GM19035 (cell line): Measurements from ENCODE around the gene KCNH2.

Source experiments
- ATAC-seq: cut with Tn5 transposase; IDR thresholded peaks from one replicate; pipeline ENCODE4 v1.9.1; 2021; ENCODE audit not compliant: unreplicated experiment

The KCNH2 gene

DNA sequence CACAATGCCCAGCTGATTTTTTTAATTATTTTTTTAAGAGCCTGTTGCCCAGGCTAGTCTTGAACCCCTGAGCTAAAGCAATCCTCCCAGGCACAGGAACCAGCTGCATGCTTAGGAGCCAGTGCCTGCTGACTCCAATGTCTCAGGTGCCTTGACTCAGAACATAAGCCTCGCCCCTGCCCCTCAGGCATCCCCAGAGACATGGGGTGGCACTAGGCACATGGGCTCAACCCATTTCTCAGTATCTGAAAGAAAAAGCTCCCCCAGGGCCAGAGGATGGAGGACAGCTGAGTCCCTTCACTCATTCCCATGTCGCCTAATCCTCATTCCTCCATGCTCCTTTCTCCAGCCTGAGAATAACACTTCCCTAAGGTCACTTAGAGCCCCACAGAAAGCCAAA, 39.1 kb downstream of the KCNH2 start:
- ATAC-seq: no peak

DNA sequence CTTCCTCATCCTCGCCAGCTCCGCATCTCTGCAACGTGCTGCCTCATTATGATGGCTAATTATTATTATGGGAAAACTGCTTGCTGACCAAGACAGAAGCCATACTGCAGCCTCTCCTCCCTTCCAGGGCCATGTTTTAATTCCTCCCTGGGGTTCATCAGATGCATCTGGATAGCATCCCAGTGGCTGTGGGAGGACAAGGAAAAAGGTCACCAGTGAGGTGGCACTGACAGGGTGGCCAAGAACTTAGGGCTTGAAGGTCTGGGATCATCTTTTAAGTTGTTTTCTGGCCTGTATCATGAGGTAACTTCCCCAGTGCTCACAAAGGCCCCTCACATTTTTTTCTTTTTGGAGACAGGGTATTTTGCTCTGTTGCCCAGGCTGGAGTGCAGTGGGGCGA, 39.6 kb downstream of the KCNH2 start:
- ATAC-seq: no peak

DNA sequence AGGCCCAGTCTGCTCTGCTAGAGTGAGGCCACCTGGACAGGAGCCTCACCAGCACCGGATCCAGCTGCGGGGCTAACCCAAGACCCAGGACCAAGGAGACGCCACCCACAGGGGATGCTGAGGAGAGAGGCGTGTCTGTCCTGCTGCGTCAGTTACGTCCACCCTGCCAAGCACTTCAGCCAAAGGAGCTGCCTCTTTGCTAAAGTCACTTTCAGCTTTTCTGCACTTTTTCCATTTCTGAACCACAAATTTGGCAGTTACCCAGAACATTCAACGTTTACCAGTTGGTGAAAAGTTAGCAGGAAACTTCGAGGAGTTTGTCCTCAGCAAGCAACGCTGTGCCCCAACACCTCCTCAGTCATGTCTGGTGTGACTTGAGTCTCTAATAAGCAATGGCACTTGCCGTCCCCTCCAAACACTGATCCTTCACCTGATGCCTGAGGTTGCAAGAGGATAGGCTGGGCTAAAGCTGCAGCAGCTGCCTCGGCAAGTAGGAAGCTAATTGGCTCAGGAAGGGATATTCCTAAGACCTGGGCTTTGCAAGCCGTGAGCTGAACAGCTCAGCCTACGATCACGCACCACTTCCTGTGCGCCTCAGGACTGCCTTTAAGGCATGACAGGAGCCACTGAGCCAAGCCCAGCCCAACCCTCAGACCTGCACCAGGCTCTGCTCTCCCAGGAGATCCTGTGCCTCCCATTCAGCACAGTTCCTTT, 40.1 kb downstream of the KCNH2 start:
- no peak for ATAC-seq

DNA sequence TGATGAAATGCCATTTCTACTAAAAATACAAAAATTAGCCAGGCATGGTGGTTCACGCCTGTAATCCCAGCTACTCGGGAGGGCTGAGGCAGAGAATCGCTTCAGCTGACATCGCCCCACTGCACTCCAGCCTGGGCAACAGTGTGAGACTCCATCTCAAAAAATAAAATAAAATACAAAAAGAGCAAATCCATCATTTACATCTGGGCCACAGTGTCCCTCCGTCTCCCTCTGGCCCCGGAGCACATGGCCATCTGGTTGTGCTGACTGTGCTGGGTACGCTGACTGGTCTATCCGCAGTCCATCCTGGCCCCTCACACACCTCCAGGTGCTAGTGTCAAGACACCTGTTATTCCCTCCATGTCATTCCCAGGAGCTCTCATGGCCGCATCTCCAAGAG, 42.1 kb downstream of the KCNH2 start:
- no peak for ATAC-seq

DNA sequence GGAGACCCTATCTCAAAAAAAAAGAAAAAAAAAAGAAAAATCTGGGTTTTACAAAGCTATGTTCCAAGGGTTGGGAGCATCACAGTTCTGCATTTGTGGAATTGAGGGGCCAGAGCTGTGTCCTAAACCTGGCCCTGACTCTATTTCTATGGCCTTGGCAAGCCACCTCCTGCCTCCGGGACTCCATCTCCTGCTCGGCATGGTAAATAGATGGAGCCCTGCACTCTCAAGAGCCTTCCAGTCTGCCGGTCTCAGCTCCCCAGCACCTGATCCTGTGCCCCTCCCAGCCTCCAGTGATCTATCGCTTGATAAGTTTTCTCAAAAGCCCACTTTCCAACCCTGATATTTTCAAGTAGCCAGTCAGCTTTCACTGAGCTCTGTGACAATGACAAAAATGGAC, 43.0 kb downstream of the KCNH2 start:
- ATAC-seq: no peak

DNA sequence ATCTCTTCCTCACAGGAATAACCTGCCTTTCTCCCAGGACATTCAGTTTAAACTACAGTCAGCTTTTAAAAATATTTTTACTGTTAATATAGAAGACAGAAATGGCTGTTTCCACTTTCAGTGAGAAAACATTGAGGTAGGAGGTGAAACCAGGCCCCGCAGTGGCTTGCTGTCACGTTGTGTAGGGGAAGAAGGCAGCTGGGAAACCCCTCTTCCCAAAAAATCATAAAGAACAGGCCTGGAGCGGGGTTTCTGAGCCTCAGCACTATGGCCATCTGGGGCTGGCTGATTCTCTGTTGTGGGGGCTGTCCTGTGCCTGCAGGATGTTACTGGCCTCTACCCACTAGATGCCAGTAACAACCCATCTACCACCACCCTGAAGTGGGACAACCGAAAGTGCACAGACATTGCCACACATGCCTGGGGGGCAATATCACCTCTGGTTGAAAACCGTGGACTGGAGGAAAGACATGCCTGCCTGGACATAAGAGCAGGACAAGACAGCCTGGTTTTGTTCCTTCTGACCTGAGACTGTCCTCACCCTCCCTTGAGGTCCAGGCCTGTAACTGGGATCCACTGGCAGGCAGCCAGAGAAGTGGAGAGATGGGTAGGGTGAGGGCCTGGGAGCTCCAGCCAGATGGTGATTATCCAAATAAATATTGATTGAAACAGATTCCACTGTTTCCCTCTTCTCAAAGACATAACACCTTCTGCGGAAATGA, 43.9 kb downstream of the KCNH2 start:
- no peak for ATAC-seq

DNA sequence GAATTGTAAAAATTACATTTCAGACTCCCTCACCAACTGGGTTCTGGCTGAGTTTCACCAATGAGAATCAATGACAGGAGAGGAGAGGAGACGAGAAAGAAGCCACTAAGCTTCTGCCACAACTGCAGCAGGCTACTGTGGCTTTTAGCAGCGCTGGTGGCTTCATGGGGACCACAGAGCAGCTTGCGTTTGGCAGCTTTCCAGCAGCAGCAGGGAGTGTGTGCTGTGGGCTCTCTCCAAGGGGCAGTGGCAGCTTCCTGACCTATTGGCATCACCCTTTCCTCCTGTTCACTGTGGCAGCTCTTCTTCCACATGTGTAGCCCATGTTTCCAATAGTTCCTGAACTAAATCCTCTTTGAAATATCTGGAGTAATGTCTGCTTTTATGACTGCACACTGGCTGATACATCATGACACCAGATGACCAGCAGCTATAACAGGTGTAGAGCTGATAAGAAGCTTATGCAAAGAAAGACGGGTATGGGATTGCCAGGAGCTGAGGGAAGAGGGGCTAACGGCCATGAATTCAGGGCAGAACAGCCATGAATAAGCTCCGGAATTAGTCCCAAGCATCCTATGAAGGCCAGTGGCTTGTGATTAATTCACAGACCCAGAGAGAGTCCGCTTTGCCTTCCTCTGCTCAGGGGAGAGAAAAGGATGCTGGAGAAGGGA, 46.8 kb downstream of the KCNH2 start:
- ATAC-seq: no peak

DNA sequence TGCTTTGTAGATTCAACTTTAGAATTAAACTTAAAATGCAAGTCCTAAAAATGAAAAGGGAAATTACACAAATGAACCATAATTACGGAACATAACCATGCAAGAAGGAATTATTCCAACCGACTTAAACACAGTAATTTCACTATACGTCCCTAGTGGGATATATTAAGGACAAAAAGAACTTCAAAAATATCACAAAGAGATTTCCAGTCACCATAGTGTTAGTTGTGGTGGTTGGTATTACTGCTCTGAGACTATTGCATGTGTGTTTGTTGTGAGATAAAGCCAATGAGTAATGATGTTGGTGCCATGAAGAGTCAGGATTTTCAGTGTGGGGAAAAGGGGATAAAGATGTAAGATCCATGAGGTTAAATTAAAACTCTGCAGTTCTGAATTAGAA, 49.6 kb downstream of the KCNH2 start:
- ATAC-seq: no peak

DNA sequence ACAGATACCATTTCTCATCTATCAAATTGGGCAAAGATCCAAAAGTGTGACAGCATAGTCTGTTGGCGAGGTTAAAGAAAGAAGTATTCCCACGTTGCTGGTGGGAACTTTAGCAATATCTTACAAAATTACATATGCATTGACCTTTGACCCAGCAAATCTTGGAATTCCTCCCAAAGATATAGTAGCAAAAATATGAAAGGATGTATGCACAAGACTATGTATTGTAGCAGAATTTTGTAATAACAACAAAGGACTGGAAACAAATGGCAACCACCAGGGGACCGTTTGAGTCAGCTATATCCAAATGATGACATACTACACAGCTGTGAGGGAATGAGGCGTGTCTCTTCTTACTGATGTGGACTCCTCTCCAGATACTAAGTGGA, 50.2 kb downstream of the KCNH2 start:
- no peak for ATAC-seq

DNA sequence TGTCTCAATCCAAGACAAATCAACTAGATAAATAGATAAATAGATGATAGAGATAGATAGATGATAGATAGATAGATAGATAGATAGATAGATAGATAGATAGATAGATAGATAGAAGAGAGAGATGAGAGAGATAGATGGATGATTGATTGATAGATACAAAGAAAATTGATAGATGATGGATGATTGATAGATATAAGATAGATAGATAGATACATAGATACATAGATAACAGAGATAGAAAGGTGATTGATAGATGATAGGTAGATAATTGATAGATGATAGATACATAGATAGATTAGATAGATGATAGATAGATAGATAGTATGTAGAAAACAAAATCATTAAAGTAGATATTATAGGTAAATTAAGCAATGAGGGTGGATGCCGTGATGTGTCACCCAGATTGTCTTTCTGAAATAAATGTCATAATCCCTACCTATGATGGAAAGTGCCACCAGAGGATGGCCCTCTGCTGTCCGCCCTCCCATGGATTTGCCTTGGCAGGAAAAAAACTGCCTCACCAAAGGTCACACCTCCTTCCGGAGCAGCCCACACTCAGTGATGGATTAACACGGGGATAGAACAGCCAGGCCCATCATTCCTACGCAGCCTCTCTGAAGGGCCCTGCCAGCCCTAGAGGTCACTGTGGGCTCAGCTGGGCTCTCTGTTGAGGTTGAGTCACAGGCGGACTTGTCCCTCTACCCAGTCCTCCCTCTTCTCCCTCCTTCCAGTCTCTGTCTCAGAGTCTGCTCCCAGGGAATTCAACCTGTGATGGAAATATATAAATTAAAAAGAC, 50.8 kb downstream of the KCNH2 start:
- ATAC-seq: no peak

DNA sequence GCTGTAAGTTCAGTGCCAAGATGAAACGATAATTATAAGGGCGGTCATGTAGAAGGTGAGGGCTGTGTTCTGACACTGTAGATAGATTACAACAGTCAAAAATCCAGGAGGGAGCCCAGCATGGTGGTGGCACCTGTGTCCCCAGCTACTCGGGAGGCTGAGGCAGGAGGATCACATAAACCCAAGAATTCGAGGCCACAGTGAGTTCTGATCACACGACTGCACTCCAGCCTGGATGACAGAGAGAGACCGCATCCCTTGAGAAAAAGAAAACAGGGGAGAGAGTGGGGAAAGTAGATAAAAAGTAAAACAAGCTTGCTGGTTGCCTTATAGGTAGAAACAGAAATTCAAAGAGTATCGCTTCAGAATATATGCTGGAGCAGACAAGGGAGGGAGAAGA, 52.1 kb downstream of the KCNH2 start:
- ATAC-seq: no peak

DNA sequence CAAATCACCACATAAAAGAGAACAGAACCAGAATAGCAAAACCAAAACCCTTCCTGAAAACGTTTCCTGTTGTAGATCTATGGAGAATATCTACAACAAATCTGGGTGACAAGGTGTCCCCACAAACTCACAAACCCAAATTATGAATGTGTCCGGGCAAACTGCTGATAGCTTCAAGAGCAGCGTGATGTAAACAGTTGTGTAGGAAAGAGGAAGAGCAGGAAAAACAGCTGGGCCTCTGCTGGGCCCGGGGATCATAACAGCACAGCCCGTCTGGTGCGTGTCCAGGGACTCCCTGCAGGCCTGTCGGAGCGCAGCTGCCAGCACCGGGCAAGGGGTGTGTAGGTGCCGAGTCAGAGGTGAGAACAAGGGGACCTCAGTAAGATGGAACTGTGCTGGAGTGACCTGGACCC, 53.7 kb downstream of the KCNH2 start:
- ATAC-seq: no peak

DNA sequence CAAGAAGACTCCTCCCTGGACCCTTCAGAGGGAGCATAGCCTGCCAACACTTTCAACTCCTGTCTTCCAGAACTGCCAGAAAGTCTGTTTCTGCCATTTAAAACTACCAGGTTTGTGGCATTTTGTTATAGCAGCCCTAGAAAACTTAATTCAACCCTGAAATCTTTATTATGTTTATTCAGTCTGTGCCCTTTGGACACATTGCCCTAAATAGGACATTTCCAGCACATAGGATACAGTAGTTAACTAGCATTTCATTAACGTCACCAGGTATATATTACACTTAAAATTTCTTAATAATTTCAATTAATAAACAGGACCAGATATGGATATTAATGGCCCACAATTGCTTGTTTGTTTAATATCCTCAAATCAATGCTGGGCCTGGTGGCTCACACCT, 54.3 kb downstream of the KCNH2 start:
- no peak for ATAC-seq

DNA sequence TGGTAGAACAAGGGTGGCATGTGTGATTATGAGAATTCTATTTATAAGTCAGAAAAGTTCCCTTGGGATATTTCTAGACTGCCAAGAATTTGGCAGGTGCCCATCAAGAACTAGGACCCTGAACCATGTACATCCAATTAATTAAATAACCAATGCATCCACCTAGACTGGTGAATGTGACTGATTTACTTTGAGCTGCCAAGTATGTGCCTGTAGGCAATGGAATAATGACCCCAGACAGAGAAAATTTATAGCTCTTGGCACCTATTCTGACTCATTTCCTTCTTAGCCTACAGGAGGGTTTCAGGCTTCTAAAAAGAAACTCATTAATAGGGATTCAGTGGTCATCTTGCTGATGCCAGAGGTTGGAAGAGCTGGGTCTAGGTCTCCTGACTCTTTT, 54.9 kb downstream of the KCNH2 start:
- ATAC-seq: no peak

DNA sequence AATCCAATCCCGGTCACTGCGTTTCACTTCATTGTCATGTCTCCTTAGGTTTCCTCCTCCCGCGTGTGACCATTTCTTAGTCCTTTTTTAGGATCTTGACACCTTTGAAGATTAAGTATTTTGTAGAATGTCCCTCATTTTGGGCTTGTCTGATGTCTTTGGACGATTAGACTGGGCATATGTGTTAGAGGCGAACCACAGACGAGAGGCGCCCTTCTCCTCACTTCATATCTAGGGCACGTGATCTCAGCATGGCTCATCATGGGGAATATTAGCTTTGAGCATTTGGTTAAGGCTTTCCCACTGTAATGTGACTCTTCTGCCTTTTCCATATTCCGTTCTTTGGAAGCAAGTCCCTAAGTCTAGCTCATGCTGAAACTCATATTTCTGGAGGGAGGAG, 59.0 kb downstream of the KCNH2 start:
- no peak for ATAC-seq

DNA sequence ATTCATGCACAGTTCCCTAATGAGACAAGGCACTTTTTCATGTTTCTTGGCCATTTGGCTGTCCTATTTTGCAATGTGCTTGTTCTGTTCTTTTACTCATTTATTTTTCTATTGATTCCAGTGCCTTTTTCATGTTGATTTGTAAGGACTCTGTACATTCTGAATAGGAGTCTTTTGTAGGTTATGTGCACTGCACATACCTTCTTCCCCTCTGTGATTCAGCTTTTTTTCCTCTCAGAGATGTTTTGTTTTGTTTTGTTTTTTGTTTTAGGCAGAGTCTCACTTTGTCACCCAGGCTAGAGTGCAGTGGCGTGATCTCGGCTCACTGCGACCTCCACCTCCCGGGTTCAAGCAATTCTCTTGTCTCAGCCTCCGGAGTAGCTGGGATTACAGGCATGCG, 59.7 kb downstream of the KCNH2 start:
- ATAC-seq: no peak

DNA sequence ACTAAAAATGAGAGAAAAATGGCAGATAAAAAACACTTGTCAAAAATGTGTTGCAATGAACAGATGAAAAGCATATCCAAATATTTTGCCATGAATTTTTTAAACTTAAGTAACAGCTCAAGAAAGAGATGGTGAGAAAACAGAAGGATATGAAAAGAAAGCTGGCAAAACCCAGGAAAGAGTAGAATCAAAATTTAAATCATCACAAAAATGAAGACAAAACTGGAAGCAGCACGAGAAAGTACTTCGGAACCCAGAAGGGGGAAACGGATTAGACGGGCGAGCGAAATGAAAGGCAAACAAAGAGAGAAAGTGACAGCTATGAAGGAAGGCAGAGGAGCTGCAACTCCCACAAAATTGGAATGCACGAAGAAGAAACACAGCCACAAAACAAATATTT, 60.2 kb downstream of the KCNH2 start:
- no peak for ATAC-seq

DNA sequence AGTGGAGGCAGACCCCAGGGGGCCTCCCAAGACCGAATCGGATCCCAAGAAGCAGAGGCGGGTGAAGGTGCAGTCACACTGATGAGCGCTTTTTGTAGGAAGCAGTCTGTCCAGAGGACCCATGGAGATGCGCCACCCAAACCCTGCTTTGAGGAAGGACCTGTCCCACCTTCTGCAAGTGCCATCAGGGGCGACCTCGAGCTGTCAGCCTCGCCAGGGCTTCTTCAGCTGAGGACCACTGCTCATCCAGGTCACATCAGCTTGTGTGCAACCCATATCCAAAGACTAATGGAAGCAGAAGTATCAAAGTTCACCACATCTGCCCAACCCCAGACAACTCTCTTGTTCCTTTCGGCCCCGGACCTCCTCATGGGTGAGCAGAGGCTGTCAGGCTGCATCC, 61.5 kb downstream of the KCNH2 start:
- no peak for ATAC-seq

DNA sequence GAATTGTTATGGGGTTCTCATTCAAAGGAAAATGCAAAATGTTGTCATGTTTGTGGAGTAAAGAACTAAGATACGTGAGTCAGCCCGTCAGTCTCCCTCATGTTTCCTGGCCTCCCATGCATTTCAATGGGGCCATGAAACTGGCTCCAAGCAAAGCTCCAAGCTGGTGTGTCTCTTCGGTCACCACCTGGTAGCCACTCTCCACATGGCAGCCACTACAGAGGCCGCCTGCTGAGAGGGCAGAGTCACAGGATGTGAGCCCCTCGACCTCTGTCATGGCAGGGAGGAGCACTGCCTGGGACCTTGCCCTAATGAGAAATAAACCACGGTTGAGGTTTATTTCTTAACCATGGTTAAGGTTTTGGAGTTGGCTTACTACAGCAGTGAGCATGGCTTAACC, 63.2 kb downstream of the KCNH2 start:
- no peak for ATAC-seq

DNA sequence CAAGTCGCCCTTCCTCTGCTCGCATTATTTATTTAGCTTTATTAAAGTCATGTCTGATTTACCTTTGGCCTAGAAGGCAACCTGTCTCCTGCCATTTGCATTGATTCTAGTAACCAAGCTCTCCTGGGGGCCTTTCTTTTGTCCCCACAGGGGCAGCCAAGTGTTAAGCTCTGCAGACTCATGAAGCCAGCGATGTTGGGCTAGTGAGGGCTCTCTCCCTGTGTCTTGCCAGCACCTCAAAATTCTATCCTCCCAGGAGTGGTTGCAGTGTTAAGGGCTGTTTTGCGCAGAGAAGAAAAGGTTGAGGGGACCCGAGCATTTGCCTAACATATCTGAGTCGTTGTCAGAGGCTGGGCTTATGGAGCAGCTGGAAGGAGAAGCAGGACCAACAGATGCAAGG, 63.9 kb downstream of the KCNH2 start:
- ATAC-seq: no peak

DNA sequence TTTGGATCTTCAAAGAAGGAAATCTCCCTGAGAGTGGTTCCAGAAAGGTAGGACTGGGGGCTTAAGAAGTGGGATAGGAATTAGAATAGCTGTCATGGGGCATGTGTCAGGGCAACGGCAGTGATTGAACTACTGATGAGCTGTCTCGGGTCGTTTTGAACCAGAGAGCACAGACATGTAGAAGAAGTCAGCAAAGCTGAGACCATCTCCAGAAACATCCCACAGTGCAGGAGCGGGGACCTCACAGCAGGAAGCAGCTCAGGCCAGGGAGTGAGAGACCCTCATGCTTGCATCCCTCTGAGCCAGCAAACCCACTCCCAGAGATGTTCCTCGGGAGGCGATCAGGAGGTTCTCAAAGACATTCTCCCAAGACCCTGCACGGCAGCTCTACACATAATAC, 65.7 kb downstream of the KCNH2 start:
- ATAC-seq: no peak
